CD4-positive, alpha-beta T cell (primary cell): ENCODE results near the gene NOVA1. TPM values are rescaled to one million over a fixed set of nuclear protein-coding genes. Genes with fewer than 3 reads are reported as not detected.

Experiments used
- ATAC-seq: fragments of 200-7000 bp; cut with Tn5 transposase; one replicate; pipeline ENCODE4 v1.10.0; 2022; ENCODE audit warnings: mild to moderate bottlenecking; ENCODE audit not compliant: poor library complexity
- CTCF ChIA-PET: fragments of 350-600 bp; sonication (Branson Sonifier 250); formaldehyde crosslinking; loops from one replicate; lab custom pipeline; 2021; ENCODE audit warnings: antibody characterized with exemption, inconsistent platforms; lab: Charles Lee
- POLR2A ChIA-PET: fragments of 350-600 bp; sonication (Branson Sonifier 250); formaldehyde crosslinking; loops from one replicate; lab custom pipeline; 2021; ENCODE audit warnings: antibody characterized with exemption, inconsistent platforms; lab: Charles Lee
- DNase-seq, 14 experiments: peaks; one replicate each; pipeline ENCODE4 v3.0.0-alpha.2; 2013 to 2020; ENCODE audit warnings: mixed read lengths in 2 of 14
- H3K27ac ChIP-seq, 2 donors: one replicate each; pipeline versions ENCODE4 v1.5.1 to v1.7.0; 2013; ENCODE audit warnings: low read length in 2 of 2, low read depth in 1 of 2, mild to moderate bottlenecking in 1 of 2
- H3K27me3 ChIP-seq, 2 experiments: 1 replicate in 1 of 2; 2 replicates in 1 of 2; pipeline versions ENCODE4 v1.6.1 to v1.7.0; 2013; ENCODE audit warnings: low read length in 2 of 2, control low read depth in 1 of 2, mild to moderate bottlenecking in 1 of 2, moderate library complexity in 1 of 2; ENCODE audit not compliant: insufficient read depth in 2 of 2, control insufficient read depth in 1 of 2
- H3K36me3 ChIP-seq: one replicate; pipeline ENCODE4 v1.6.1; 2013; ENCODE audit warnings: low read length, control low read depth; ENCODE audit not compliant: insufficient read depth
- H3K4me1 ChIP-seq: one replicate; pipeline ENCODE4 v1.6.1; 2013; ENCODE audit warnings: low read length, control low read depth; ENCODE audit not compliant: insufficient read depth
- H3K4me3 ChIP-seq: one replicate; pipeline ENCODE4 v1.5.1; 2013; ENCODE audit warnings: mild to moderate bottlenecking, low read length, moderate library complexity
- H3K9me3 ChIP-seq, 2 experiments: 1 replicate in 1 of 2; 2 replicates in 1 of 2; pipeline versions ENCODE4 v1.6.1 to v1.7.0; 2013; ENCODE audit warnings: low read length in 2 of 2, mild to moderate bottlenecking in 2 of 2, control low read depth in 1 of 2, moderate library complexity in 1 of 2; ENCODE audit not compliant: control insufficient read depth in 1 of 2, insufficient read depth in 1 of 2
- H3K27ac Mint-ChIP-seq: one replicate; pipeline ENCODE4 v1.8.0; 2020; ENCODE audit warnings: mixed read lengths
- H3K27me3 Mint-ChIP-seq: one replicate; pipeline ENCODE4 v1.8.0; 2021; ENCODE audit warnings: mixed read lengths
- H3K36me3 Mint-ChIP-seq: one replicate; pipeline ENCODE4 v1.8.0; 2021; ENCODE audit warnings: low read depth, mixed read lengths
- H3K4me1 Mint-ChIP-seq: one replicate; pipeline ENCODE4 v1.8.0; 2021; ENCODE audit warnings: low read depth, mixed read lengths
- H3K4me3 Mint-ChIP-seq: one replicate; pipeline ENCODE4 v1.8.0; 2020; ENCODE audit warnings: mild to moderate bottlenecking, mixed read lengths
- H3K9me3 Mint-ChIP-seq: one replicate; pipeline ENCODE4 v1.8.0; 2020; ENCODE audit warnings: mixed read lengths
- intact Hi-C, 2 experiments: fragments of 100-400 bp; cut with DNase I in 1 of 2; cut with micrococcal nuclease in 1 of 2; formaldehyde crosslinking; loops; one replicate each; pipeline versions ENCODE4 v1.15.1 to v1.9.0; 2023 to 2025; cut with DNase I, micrococcal nuclease
- total RNA-seq, 174 experiments: library from RNA in 2 of 174; stranded (reverse) in 2 of 174; gene quantifications; one replicate each; pipeline ENCODE4 v1.2.3 and lab custom pipeline; 2021 to 2026
- TF ChIP-seq, protein P1 (sequence below): fragments of 200-600 bp; IDR thresholded peaks from one replicate; pipeline ENCODE4 v1.8.0; 2022; ENCODE audit warnings: antibody characterized with exemption, mild to moderate bottlenecking

Gene NOVA1
- total RNA-seq, 2 experiments from 2014 or later: 0.14 TPM; not detected in 1

DNA sequence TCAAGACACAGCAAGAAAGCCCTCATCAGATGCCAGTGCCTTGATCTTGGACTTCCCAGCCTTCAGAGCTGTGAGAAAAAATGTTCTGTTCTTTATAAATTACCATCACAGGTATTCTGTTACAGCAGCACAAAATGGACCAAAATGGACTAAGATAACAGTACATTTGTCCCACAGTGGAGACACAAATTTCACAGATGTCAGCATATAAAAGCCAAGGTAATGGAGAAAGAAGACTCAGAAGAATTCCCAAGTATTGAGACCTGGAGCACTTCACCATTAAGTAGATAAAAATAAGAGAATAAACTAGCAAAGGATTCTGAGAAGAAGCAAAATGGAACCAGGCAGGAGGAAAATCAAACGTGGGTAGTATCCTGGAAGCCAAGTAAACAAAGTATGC, 131.0 kb downstream of the NOVA1 start:
- ATAC-seq (no peak), DNase-seq (no peak)
- Histone ChIP-seq H3K27ac (no peak overlapping the region), H3K4me1 (no peaks in the 10 kb centered on the region), H3K27me3 (no peaks in the 10 kb centered on the region), H3K9me3 (peaks cover 3 to 6% of the 10 kb centered on the region in 2 experiments), H3K4me3 (no peak overlapping the region), H3K36me3 (no peaks in the 10 kb centered on the region)
- peaks cover 13% of the 10 kb centered on the region for H3K9me3 Mint-ChIP-seq
- H3K27me3 Mint-ChIP-seq: no peaks in the 10 kb centered on the region
- H3K4me3 Mint-ChIP-seq: no peak overlapping the region
- ChIA-PET POLR2A (no interaction called here), CTCF (no interaction called here)
- no peak overlapping the region for H3K27ac Mint-ChIP-seq
- TF ChIP-seq, protein P1, sequence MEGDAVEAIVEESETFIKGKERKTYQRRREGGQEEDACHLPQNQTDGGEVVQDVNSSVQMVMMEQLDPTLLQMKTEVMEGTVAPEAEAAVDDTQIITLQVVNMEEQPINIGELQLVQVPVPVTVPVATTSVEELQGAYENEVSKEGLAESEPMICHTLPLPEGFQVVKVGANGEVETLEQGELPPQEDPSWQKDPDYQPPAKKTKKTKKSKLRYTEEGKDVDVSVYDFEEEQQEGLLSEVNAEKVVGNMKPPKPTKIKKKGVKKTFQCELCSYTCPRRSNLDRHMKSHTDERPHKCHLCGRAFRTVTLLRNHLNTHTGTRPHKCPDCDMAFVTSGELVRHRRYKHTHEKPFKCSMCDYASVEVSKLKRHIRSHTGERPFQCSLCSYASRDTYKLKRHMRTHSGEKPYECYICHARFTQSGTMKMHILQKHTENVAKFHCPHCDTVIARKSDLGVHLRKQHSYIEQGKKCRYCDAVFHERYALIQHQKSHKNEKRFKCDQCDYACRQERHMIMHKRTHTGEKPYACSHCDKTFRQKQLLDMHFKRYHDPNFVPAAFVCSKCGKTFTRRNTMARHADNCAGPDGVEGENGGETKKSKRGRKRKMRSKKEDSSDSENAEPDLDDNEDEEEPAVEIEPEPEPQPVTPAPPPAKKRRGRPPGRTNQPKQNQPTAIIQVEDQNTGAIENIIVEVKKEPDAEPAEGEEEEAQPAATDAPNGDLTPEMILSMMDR: no peak
- H3K36me3 Mint-ChIP-seq: no peaks in the 10 kb centered on the region
- H3K4me1 Mint-ChIP-seq: no peaks in the 10 kb centered on the region
- intact Hi-C loops: no loop called here

- H3K4me3 Mint-ChIP-seq: no peak overlapping the region
- Histone ChIP-seq H3K27ac (no peak overlapping the region), H3K36me3 (no peaks in the 10 kb centered on the region), H3K27me3 (no peaks in the 10 kb centered on the region), H3K9me3 (peaks cover 4 to 6% of the 10 kb centered on the region in 2 experiments), H3K4me1 (no peaks in the 10 kb centered on the region), H3K4me3 (no peak overlapping the region)
- DNase-seq: no peak
- H3K27me3 Mint-ChIP-seq: no peaks in the 10 kb centered on the region
- H3K27ac Mint-ChIP-seq: no peak overlapping the region
- peaks cover 18% of the 10 kb centered on the region for H3K9me3 Mint-ChIP-seq
- intact Hi-C loops: no loop called here
- TF ChIP-seq, protein P1: no peak
- no peaks in the 10 kb centered on the region for H3K4me1 Mint-ChIP-seq
- ChIA-PET CTCF (no interaction called here), POLR2A (no interaction called here)
- no peak for ATAC-seq
- H3K36me3 Mint-ChIP-seq: no peaks in the 10 kb centered on the region
These were observed 134.7 kb downstream of the NOVA1 start for GRCh38 chr14:26463136-26463535.

DNA sequence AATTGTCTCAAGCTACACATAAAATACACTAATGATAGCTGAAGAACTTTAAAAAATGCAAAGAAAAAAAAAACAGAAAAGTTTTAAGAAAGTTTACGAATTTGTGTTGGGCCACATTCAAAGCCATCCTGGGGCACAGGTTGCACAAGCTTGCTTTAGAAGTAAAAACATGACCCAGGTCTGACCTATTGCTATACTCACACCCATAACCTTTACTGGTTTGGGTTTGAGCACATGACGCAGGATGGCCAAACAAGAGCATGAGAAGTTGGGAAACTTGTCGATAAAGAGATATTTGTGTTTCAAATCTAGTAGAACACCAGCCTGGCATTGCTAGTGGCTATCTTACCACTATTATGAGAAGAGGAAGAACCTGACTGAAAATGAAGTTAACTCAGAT, 143.7 kb downstream of the NOVA1 start:
- H3K4me3 ChIP-seq: no peak overlapping the region
- H3K36me3 ChIP-seq: no peaks in the 10 kb centered on the region
- ATAC-seq: no peak
- intact Hi-C loops: no loop called here
- Mint-ChIP-seq H3K9me3 (peaks cover 13% of the 10 kb centered on the region), H3K36me3 (no peaks in the 10 kb centered on the region), H3K4me3 (no peak overlapping the region), H3K27me3 (no peaks in the 10 kb centered on the region), H3K4me1 (no peaks in the 10 kb centered on the region), H3K27ac (no peak overlapping the region)
- no peak for DNase-seq
- TF ChIP-seq, protein P1: no peak
- peaks cover 0 to 4% of the 10 kb centered on the region in 2 experiments for H3K9me3 ChIP-seq
- no peaks in the 10 kb centered on the region for H3K27me3 ChIP-seq
- ChIA-PET CTCF (no interaction called here), POLR2A (no interaction called here)
- no peak overlapping the region for H3K27ac ChIP-seq
- no peaks in the 10 kb centered on the region for H3K4me1 ChIP-seq
